GM19372 (cell line): ENCODE measurements around the gene ALS2CL.

ENCODE experiments used
- ATAC-seq: cut with Tn5 transposase; IDR thresholded peaks from one replicate; pipeline ENCODE4 v1.9.1; 2021; ENCODE audit warnings: mild to moderate bottlenecking, low read depth, moderate library complexity; ENCODE audit not compliant: unreplicated experiment

ALS2CL gene

DNA sequence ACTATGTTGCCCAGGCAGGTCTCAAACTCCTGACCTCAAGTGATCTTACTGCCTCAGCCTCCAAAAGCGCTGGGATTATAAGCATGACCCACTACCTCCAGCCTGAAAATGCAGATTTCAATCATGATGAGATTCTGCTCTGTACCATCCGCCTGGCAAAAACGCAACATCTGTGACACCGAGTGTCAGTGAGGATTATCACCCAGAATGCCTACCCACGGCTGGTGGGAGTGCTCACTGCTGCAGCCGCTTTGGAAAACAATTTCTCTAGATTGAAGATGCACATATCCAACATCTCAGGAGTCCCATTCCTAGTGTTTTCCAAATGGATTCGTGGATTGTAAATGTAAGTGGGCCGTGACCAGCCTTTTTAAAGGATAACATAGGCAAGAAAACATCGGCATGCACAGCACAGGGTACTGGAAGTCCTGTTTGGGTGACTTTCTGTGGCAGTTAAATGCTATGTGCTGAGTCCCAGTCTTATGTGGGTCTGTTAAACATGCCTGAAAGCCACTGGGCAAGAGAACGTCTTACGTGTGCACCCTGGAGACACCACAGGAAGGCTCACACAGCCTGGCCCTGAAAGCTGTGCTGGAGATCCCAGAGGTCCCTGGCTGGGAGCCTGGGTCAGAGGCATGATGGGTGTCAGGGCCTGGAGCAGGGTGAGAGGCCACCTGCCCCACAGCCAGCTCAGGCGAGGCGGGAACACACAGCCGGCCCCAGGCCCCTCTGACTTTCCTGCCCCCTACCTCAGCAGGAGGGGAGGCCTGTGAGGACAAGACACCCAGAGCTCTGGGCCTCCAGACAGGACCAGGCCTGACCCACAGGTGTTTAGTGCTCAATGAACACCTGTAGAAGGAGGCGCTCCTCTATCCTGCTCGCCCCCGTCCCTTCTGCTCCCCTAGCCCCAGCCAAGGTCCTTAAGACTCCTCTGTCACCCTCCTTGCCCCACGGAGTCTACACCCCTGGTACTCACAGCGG is 23.3 kb upstream of the ALS2CL start:
- no peak for ATAC-seq

DNA sequence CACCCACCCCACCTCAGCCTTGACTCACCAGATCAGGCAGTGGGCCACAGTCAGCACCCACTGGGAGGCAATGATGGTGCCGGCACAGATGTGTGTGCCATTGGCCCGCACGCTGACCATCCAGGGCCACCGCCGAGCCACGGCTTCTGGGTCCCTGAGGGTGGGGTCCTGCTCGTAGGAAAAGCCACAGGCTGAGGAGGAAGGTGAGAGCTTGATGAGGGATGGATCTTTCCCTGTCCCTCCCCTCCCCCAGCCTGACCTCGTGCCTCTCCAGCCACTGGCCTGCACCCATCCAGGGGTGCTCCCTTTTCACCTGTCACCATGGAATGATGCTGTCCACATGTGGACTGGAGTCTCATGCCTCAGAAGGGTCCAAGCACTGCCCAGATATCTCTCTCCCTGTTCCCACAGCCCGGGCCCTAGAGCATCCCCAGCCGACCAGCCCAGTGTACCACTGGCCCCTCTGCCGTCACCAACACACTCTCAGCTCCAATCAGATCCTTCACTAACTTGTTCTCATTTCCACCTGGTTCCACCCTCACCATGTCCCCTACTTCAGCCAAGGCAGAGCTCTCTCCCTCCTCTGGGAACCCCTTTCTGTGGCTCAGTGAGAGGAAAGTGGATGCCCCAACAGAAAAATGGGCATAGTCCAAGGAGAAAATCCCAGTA is 22.2 kb upstream of the ALS2CL start:
- ATAC-seq, result no peak

DNA sequence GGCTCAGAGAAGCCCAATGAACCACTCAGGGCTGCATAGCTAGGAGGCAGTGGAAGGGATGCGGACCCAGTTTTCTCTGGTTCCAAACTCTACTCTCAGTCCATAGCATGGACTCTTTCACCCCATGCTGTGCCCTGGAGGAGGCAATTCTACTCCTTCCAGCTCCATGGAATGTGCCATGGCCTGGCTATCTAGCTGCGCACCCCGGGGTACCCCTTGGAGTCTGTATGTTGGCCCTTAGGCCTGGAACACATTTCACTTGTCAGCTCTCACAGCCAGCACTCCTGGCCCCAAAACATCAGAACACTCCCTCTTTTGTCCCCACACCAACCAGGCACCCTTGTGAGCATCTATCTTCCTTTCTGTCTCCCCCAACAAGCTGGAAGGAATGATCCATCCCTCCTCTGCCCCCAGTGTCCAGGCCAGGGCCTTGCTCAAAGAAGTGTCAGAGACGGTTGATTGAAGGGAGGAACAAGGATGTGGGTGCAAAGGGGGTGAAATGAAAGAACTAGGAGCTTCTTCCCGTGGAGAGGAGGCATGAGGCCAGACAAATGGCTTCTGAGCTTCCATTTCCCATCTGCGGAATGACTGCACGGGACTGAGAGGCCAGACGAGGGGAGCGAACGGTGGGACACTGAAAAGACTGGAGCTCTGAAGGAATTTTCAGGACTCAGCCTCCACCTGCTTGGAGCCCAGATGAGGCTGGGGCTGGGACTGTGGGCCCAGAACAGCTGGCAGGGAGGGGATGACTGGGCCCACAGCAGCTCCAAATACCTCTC is 21.4 kb upstream of the ALS2CL start:
- no peak for ATAC-seq

DNA sequence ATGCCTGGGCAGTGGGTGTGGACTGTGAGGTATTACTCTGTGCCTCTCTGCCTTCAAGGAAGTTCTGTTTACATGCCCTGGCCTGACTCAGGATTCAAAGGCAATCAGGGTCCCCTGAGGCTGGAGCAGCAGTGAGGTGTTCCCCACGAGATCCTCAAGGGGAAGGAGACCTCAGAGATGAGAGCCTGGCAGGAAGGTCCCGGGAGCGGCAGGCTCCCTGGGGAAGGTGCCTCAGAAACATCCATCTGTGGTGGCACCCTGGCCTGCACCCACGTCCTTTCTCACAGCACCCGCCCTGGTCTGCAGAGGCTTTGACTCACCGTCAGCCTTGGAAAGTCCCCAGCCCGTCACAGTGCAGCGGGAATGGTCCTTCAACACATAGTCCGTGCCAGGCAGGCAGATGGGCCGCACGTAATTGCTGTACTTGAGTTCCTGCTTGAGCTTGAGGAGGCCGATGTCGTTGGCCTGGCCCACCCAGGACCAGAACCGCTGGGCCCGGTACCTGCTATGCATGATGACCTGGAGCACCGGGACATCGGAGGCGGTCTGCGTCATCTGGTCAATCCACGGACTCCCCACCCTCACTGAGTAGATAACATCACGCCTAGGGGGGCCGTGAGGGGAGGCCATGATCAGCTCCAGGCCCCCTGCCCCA is 20.5 kb upstream of the ALS2CL start:
- ATAC-seq, result no peak

DNA sequence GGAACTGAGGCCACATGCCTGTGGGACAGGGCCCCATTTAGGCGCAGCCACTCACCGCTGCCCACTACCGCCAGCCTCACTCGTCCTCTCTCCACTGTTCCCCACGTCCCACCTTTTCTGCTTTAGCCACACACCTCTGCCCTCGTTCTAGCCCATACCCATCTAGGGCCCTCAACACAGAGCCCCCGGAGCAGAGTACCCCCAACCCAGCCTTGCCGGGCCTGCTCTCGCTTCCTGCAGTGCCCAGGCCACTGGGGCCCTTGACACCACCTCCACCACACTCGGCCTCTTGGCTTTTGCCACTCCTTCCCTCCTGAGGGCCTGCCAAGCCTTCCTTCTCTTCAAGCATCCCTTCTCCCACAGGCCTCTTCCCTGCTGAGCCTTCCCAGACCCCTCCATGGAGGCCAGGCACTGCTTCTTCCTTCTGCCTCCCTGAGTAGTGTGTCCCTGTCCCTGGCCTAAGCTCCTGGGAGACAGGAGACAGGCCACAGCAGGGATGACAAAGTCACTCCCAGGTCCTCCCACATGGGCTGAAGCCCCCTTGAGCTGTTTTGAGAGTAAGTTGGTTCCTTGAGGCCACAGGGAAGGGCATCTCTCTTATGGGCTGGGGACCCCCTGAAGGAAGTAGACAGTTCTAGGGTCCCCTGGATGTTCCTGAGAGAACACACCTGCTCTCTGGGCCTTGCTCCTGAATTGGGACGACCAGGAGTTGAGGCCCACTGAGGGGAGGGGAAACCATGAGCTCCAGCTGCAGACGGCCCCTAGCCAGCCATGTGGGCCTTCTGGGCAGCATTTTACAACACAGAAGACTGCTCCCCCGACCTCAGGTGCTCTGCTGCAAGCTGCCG is 19.8 kb upstream of the ALS2CL start:
- no peak for ATAC-seq

DNA sequence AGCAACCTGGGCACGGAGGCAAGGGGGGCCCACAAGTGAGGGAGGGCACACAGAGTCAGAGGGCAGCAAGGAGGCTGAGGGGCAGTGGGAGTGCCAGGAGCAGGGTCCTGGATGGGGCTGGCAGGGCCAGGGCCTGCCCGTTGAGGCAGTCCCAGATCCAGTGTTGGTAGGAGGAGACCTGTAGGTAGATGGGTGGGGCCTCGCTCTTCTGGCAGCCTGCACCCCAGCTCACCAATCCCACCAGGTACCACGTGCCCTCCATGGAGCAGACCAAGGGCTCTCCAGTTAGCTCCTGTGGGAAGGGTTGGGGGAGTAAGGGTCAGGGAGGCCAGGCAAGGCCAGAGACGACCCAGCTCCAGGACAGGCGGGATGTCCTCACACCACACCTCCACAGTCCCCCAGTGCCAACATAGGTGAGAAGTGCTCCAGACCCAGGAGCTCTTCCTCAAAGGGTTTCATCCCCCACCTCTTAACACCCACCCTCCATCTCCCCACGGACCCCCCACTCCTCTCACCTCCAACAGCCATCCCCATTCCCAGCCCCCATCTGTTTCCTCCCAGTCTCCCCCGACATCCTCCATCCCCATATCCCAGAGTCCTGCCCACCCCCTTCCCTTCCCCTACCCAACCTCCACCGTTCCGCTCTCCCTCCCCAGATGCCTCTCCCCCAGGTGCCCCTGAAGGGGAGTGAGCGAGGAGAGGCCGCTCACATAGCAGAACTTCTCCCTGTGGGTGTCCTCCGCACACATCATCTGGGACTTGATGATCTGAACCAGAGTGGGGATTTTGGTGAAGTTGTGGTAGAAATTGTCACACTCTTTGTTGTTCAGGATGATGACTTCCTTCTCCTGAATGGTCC is 18.9 kb upstream of the ALS2CL start:
- no peak for ATAC-seq

DNA sequence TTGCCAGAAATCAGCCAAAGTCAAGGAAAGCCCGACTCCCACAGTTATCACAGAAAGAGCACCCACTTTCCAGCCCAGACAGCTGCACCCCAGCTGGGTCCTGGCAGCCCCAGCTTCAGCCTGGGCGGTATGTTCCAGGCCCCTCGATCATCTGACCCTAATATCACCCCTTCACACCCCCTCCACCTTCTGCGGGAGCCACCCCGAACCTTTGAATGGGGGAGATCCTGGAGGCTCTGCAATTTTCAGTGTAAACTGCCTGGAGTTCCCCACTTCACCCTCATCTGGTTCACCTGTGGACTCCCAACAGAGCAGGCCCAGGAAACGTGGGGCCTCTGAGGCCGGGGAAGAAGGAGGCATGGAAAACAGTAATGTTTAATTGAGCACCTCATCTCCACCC is 18.3 kb upstream of the ALS2CL start:
- ATAC-seq, result no peak

DNA sequence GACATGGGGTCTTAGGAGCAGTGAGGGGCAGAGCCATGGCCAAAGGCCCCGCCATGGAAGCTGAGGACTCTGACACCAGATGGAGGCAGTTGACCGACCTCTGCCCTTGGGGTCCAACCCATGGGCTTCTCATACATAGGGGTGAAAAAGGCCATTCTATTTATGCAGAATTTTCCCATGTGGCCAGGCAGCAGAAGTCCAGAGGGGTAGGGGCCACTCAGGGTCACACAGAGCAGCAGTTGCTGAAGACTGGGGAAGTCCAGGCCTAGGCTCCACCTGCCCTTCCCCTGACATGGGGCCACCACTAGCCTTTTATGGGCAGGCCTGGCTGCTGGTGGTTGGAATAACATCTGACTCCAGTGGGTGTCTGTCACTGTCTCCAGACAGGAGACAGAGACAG is 17.8 kb upstream of the ALS2CL start:
- ATAC-seq, result no peak

DNA sequence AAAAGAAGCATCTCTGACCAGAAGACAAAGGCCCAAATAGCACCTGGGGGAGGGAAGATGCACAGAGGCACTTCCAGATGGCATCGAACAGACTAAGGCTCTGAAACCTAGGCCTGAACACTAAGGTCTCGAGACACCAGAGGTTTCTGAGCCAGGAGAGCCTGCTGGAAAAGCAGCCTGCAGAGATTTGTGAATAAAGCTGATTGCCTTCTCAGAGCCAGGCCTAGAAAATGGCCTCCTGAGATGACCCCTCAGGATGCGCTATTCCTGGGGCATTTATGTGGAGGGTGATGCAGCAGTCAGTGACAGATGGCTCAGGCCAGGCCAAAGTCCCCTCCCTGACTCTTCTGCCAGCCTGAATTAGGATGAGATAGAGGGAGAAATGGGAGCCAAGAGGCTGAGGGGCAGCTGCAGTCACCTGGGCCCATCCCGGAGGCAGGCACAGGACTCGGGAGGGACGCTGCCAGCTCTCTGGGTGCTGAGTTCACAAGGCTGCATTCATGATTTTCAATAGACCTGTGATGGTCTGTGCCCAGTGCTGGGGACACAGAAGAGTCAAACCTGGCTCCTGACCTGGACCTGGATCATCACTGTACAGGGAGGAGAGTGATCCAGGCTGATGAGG is 17.3 kb upstream of the ALS2CL start:
- ATAC-seq, result no peak

DNA sequence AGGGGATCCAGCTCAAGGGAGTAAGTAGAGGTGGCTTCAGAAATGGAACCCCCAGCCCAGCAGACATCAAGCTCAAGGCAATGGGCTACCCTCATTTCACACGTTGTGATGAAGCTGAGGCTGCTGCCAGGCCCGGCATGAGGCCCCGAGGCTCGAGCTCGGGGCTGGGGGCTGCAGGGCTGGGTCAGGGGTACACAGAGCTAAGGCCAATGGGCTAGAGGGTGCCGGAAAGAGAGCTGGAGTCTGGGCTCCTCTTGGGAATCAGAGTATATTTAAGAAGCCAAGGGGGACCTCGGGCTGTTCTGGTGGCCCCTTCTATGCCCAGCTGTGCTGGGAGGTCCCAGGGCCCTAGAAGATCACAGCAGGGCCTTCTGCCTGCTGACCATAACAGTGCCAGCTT is 16.8 kb upstream of the ALS2CL start:
- ATAC-seq, result no peak

DNA sequence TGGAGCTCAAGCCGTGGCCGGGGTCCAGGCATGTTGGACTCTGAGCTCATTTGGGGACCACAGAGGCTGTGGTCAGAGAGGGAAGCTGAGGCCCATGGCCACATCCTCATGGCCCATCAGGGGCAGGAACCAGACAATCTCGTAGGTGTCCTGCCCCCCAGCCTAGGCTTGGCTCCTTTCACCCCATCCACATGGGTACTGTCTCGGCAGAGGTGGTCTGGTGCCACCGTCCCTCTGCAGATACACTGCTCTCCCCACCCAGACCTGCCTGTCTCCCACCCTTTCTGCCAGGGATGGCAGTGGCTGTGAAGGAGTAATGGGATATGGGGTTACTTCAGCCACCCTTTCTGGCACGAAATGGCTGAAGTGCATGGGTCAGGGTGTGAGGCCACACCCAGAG is 16.2 kb upstream of the ALS2CL start:
- no peak for ATAC-seq

DNA sequence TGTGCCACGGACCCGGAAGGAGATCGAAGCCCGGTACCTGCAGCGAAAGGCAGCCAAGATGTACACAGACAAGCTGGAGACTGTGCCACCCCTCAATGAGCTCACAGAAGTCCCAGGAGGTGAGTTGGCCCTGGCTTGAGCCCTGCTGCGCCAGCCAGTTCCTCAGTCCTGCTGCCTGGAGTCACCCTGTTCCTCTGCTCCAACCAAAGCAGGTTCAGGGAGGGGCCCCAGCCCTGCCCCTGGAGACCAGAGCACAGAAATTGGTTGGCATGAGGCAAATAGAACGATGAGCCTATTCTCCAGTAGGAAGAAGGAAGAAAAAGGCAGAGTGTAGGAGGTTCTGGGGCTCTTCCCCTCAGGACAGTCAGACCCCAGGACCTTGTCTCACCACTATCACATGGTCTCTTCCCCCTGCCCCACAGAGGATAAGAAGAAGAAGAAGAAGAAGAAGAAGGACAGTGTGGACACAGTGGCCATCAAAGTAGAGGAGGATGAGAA is 15.7 kb upstream of the ALS2CL start:
- no peak for ATAC-seq

DNA sequence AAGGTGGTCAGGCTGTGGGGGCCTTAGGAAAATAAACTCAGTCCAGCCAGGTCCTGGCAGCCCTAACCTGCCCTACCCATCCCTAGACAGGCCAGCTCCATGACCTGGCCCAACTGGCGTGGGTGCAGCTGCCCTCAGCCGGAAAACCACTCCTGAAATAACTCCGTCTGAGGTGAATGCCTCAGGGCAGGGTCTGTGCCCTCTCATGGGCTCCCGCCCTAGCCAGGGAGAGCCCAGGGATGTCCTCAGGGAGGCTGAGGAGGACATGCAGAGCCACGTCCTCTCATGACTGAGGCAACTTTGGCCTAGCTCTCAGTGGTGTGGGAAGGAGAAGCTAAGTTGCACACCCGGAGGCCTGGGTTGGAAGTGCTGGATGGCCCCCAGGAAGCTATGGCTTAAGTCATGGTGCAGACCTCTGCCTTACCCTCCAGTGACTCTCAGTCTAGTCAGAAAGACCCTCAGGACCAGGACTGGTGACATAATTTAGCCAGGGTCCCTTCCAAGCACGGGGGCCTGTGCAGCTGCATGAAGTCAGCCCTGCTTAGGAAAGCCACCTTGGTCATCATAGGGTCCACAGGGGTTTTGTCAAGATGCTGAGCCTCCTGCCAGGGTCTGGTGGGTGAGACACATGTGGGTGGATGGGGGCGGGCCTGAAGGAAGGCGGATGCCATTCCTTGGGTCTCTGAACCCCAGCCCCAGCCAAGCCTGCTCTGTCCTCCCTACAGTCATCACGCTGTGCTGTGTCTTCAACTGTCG is 15.1 kb upstream of the ALS2CL start:
- no peak for ATAC-seq

DNA sequence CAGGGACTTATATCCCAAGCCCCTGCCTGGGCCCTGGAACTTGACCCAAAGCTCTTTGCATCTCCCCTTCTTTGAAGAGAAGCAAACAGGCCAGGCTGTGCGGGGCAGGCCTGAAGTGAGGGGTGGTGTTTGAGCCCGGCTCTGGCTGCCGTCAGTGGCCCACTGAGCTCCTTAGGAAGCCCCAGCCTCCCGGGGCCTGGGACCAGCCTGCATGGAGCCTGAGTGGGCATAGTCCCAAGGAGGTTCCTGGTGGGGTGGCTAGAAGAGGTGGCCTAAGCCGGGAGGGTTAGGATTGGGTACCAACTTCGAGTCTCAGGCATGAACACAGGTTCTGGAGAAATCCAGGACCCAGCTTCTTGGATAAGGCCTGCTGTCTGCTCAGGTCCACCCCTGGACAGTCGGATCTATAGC is 14.1 kb upstream of the ALS2CL start:
- no peak for ATAC-seq

DNA sequence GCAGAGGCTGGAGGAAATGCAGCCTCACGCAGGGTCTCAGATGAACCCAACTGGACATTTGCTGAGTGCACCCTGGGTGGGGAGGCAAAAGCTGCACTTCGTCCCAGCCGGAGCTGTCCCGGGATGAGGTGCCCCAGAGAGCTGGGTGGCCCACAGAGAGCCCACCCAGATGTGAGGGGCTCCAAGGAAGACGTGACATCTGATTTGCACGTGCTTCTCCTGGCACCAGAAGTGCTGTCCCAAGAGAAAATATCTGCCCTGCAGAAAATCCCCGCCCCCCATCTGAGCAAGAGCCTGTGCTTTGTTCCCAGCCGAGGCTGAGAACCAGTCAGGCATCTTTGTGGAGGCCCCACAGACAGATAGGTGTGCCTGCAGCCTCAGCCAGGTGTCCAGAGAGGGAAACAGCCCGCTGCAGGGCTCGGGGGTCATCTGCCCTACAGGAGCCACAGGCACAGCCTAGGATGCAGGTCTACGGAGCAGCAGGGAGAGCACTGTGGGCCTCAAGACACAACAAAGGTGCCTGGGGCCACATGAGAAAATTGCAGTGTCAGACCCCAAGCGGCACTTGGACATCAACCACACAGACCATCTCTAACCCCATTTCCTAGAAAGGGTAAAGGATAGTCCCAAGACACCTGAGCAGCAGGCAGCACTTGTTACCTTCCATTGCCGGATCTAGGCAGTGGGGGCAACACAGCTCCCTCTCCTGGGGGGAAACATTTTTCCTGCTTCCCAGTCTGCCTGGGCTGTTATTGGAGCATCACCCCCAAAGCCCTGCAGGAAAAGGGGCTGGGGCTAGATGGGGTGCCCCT is 13.5 kb upstream of the ALS2CL start:
- ATAC-seq, result no peak

DNA sequence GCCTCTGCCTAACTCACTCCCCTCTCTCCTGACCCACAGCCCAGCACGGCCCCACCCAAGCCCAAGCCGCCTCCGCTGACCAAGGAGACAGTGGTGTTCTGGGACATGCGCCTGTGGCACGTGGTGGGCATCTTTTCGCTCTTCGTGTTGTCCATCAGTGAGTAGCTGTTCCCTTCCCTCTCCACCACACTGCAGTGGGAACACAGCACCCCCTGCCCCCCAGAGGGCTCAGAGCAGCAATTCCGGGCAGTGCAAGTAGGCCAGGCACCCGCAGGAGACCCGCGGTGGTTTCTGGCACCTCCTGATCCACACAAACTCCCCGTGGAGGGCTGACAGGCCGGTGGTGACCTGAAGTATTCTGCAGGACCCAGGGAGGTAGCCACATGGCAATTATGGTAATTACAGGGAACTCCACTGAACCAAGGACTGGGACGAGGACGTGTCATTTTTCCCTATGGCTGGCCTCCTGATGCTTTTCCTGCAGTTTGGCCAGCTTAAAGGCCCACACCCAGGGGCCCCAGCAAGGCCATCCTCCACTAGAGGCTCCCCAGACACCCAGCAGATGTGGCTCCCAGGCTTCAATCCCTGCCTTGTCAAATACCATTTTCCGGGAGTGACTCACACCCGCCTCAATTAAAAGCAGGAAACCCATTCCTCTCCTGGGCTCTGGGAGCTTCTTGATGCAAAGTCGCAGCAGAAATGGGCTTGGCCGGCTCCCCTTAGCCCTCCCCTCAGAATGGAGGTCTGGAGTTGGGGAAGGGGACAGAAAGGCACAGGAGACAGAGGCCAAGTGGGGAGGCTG is 12.5 kb upstream of the ALS2CL start:
- no peak for ATAC-seq
